Stimulated activated CD4-positive, alpha-beta T cell treated with anti-CD3 and anti-CD28 coated beads, TNF-alpha, amount 100 ng/mL, for 48 hours (primary cell): ENCODE results near the gene NALF2.

ENCODE experiments used
- DNase-seq, 3 donors: peaks; one replicate each; pipeline ENCODE4 v3.0.0-alpha.2; 2020; ENCODE audit warnings: low read depth in 3 of 3

Gene NALF2

DNA sequence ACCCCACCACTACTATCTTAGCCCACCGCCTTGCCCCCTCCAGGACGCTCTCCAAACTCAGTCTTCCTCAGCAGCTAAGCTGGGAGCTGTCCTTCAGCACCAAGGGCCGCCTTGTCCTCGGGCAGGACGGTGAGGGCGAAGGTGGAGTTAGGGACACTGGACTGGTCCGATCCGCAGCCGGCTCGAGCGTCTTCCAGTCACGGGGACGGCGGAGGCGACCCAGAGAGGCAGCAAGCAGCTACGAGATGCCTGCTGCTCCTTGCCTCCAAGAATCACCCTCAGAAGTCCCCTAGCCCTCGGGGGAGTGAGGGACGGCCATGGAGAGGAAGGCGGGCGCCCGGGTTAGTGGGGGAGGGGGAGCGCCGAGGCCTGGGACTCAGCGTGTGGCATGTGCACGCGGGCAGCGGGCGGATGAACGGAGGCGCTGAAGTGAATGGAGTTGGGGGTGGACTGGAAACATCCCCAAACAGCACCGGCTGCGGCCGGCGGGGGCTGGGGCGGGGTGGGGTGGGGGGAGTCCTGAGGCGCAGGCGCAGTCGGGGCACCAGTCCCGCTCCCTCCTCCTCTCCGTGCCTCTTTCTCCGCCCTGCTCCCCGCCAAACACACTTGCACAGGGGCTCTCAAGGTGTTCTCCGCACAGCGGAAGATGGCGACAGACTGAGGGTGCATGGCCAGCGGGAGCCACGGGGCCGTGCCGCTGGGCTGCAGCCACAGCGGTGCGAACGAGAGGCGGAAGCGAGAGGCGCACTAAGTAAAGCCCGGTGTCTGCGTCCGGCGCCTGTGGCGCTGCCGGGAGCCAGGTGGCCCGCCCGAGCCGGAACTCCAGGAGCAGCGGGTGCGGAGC lies at the start of gene NALF2:
Gene NALF2, plus strand, starts transcription at position 545 of the 844 bp plus-strand sequence. CDS start 957 bp downstream, outside the sequence.
- peak in 1 of 3 donors; percentile 12 for DNase-seq

DNA sequence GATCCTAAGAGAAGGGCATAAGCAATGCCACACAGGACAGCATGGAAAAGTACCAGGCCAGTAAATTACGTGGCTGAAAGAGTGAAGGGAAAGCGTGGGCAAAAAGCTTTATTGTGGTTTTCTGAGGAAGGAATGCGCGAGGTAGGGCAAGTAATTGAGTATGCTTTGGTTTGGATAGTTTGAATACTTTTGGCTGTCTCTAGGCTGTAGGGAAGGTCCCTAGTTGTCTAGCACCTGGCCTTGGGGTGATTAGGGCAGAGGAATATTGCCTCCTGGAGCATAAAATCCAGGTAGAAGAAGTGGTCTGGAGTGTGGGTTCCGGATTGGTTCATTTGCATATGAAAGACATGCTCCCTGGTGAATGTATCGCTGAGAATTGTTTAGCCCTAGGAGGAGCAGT lies 46.4 kb upstream of the NALF2 start:
- DNase-seq, result no peak

DNA sequence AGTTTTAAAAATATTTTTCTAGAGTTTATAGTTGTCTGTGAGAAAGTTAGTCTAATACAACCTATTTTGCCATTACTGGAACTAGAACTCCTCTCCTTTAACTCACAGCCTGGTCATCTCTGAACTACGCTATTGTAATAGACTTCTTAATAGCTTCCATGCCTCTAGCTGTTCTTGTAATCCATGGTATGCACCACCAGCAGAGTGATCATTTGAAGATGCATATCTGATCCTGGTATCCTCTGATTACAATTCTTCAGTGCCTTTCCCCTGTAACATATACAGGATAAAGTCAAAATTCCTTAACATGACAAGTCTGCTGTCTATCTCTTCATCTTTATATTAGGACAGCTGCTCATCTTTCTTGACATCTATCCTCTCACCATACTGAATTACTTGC lies 37.6 kb upstream of the NALF2 start:
- DNase-seq, result no peak

DNA sequence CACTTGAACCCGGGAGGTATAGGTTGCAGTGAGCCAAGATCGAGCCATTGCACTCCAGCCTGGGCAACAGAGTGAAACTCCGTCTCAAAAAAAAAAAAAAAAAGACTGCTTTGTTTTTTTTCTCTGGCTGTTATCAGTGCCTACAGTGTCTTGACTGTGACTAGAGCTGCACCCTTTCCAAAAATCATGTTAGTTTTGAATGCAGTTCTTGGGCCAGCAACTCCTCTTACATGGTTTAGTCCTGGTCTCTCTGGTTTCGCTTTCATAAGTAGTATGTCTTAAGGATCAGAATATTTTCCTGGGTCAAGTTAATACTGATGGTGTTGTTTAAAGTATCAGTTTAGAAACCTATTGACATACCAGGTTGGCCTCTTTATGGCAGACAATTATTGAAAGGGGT lies 34.2 kb upstream of the NALF2 start:
- no peak for DNase-seq

DNA sequence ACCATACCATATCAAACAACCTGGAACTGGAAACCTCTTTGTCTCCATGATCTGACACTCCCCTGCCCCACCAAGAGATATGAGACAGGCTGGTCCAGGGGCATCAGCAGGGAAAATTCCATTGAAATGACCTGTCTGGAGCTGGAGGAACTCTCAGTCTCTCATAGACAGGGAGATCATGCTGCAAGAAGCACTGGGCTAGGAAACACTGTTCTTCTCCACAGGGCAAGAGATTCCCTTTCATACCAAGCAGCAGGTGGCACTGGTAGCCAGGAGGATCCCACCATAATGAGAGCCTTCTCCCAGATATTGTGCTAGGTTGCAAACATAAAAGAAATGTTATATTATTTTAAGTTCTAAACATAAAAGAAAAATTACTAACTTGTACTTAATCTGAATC lies 14.5 kb upstream of the NALF2 start:
- DNase-seq, result no peak

DNA sequence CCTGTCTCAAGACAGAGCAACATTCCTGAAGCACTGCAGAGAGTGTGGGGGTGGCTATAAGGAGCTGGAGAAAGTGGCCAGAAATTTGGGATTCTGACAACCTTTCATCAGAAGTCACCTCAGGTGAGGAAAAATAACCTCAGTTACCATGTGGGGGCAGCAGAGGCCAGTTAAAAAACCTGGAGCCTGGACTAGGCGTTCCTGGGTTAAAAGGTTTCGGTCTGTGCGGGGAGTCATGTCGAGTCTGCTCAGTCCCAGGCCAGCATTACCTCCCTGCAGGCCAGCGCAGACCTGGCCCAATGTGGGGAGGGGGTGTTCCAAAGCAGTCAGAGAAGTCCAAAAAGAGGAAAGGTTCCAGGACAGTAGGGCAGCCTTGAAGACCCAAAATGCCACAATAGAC lies 10.9 kb upstream of the NALF2 start:
- peak in 2 of 3 donors; percentile 6 to 35 for DNase-seq

DNA sequence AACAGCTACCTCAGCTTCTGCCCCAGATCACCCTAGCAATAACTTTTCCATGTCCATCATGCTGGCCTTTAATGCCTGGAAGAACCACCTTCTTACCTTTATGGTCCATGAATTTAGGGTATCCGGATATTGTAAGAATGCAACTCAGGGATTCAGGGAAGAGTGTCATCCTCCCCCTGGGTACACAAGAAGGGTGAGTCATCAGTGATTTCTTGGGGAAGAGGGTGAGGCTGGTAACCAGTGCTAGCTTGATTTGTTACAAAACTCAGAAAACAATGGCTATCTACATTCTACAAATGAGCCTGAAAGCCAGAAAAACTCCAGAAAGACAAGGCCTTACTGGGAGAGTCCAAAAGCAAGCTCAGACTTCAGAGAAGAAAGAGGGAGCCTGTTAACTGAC lies 10.4 kb upstream of the NALF2 start:
- no peak for DNase-seq

DNA sequence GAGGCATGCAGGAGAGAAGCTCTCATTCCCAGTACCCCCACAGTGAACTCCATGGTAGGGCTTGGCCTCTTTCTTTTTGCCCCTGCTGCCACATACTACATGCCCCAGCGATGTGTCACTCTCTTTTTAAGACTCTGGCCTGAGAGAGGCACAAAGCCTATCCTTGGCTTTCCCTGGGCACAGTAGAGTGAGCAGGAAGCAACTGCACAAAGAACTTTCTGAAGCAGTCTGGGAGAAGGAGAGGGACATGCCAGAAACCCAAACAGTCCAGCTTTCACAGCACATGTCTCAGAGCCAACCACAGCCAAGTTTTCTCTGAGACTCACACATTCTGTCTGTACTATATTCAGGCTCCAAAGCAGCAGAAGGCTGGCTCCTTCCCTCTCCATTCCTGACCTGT lies 7.9 kb upstream of the NALF2 start:
- DNase-seq, result no peak

DNA sequence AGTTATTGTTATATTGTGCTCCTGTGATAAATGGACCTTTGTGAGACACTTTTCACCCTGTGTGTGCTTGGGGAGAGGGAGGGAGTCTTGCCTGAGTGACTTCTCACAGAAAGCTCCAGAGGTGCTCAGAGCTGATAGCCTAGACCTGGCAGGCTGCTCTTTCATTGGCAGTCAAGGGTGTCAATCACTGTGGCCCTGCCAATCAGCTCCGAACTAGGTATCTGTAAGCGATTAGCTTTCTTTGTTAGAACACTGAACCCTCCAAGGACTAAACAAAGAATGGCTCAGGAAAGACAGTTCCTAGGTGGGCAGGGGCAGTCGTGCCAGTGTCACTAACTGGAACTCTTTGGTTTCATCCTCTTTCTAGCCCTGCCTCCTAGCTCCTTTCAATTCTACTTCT lies 2.7 kb upstream of the NALF2 start:
- no peak for DNase-seq

DNA sequence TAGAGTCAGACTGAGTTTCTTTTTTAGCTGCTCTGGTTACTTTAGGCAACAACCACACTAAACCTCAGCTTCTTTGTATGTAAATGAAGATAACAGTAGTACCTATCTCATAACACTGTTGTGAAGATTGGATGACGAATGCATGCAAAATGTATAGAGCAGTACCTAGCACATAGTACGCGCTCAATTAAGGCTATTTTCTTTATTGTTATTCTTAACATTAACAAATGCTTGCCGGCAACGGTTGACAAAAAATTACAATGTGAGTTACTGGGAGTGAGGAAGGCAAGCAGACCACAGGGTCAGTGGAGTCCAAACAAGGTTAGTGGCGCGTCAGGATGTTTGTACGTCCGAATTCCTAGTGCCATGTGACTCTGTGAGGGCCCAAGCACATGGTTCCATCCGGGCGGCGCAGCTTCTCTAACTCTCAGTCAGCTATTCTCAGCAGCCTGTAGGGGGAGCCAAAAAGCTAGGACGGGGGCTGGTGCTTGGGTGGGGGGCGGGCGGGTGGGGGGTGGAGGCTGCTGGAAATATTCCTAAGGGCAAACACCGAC lies 821 bp upstream of the NALF2 start:
- no peak for DNase-seq

DNA sequence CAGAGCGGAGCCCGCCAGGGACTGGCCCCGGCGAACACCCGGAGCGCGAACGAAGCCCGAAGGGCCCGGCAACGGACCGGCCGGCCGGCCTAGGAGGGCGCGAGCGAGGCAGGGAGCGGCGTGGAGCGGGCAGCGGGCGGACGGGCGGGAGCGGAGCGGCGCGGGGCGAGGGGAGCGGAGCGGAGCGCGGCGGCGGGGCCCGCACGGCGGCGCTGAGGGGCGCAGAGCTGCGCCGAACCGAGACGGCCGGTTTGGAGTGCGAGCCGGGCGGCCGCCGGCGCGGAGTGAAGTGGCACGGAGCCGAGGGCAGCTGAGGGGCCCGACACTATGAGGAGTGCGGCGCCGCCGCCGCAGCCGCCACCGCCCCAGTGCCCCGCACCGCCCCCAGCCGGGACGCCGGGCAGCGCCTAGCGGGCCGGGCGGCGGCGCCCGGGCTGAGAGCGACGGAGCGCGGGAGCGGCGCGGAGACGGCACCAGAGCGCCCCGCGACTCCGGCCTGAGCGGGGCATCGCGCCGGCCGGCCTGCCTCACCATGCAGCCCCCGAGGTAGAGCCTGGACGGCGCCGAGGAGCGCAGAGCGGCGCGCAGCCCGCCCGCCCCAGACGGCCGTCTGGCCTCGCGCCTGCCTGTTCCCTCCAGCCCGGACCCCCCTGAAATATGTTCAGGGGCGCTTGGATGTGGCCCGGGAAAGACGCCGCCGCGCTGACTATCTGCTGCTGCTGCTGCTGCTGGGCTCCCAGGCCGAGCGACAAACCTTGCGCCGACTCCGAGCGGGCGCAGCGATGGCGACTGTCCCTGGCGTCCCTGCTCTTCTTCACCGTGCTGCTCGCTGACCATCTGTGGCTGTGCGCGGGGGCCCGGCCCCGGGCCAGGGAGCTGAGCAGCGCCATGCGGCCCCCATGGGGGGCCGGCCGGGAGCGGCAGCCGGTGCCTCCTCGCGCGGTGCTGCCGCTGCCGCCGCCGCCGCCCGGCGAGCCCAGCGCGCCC lies 793 bp downstream of the NALF2 start:
- no peak for DNase-seq

DNA sequence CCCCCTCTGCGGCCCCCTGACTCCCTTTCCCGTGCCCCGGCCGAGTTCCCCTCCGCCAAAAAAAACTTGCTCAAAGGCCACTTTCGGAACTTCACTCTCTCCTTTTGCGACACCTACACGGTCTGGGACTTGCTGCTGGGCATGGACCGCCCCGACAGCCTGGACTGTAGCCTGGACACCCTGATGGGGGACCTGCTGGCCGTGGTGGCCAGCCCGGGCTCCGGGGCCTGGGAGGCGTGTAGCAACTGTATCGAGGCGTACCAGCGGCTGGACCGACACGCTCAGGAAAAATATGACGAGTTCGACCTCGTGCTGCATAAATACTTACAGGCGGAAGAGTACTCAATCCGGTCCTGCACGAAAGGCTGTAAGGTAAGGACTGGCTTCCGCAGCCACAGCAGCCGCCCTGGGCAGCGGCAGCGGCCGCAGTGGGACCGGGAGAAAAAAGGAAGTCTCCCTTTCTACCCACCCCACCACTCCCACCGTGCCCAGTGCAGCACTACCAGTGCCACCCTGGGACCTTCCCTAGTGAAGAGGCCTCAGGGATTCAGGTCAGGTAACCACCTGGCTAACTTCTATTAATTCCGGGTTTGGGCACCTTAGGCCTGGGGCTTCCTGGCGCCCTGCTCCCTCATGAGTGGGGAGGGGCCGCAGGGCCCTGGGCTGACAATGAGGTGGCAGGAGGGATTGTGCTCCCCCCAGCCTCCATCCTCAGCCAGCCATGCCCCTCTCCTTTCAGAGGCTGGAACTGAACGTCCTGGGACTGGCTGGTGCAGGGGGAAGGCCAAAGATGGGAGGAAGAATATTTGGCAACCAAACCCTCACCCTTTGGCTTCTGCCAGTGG lies 1.9 kb downstream of the NALF2 start:
- no peak for DNase-seq

DNA sequence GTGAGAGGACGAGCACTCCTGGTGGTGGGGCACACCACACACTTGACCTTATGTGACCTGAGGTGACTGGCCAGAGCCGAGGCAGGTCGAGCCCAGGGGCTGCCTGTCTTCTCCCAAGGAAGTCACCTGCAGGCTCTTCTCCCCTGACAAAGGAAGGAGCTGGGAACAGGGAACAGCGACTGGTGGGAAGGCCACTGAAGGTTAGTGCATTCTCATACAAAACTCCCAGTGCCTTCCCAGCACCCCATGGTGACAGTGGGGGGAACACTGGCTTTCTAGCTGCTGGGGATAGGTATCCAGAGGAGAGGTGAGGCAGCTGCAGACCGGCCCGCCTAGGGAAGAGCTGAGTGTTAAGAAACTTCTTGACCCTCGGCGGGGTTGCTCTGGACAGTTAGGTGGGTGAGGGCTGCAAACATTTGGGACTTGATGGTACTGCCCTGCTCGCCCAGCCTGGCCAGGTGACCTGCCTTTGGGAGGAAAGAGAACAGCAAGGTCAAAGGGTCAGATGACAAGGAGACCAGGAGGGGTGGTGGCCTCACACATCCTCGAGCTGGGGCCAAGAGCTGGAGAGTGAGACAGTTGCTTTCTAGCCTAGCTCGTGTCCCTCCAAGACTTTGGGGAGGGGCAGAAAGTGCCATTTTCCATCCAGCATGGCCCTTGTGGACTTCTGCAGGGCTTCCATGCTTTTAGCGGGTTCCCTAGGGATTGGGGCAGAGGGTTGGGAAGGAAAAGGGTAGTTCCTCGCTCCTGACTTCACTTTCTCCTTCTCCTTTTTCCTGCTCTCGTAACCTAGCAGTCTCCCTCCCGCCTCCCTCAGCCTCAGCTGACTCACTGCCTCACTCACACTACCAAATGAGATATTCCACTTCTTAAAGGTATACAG lies 2.7 kb downstream of the NALF2 start:
- no peak for DNase-seq

DNA sequence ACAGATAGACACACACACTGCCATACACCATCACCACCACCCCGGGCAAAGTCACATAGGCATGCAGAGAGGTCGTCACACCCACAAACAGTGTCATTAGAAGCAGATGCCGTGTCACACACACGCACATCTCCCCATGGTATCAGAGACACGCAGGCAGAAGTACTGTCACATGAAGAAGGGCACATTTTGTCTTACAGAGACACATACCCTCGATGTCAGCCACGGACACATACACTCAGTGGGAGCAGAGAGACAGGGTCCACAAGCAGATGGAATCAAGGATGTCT lies 3.3 kb downstream of the NALF2 start:
- DNase-seq, result no peak

DNA sequence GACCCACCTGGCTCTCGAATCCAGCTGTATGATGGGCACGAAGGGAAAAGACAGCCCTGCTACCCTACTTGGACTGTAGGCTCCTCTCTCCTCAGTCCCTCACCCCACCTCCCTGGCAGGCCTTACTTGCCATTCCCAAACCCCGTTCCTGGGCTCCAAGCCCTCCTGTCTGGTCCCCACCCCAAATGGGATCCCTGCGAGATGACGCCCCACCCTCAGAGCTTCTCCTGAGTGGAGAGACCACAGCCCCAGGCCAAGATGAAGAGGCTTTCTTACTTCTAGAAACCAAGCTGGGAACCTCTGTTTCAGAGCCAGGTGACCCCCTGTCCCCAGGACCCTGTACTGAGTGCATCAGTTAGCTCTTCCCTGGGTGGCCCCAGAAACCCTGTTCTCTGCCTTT lies 4.5 kb downstream of the NALF2 start:
- DNase-seq, result no peak

DNA sequence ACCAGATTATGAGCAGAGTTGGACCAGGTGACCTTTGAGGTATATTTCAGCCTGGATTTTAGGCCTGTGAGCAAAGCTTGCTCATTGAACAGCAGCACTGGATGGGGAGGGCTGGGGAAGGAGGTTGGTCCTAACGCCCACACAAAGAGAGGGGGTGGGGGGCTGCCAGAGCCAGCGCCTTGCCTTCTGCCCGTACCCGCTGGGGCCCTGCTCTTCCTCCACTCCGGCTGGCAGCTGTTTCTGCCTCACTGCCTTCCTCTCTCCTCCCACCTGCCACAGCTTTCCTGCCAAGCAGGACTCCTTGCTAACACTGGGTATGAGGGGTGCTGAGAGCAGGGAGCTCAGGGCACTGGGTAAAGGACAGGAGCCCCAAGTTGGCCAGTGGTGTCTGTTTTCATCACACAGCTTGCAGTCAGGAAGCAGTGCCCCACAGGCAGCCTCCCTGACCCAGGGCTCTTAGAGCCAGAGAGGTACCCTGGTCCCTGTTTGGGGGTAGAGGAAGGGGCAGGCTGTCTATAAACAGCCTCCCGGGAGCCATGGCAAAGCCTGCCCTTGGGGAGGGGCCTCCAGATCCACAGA lies 6.1 kb downstream of the NALF2 start:
- no peak for DNase-seq

DNA sequence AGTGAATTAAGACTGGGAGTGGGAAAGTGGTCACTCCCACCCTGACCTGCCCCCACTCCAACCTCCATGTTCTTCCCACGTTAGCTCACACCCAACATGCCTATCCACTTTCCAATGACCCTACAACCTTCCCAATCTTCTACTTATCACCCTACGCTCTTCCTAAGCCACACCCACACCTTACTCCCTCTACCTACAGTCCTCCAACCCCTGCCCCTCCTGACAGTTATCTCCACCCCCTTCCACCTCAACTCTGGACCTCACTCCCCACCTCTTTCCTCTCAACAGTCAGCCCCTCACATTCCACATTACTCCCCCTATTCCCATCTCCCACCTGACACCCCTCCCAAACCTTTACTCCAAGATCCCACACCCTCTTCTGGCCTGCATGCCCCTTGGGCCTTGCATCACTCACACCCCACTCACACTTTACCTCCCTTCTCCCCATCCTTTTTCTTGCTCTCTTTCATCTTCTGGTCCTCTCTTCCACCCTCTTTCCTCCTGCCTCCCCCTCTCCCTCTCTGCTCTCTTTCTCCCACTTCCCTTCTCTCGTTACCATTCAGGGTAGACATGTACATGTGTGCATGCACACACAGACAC lies 6.9 kb downstream of the NALF2 start:
- DNase-seq, result no peak

DNA sequence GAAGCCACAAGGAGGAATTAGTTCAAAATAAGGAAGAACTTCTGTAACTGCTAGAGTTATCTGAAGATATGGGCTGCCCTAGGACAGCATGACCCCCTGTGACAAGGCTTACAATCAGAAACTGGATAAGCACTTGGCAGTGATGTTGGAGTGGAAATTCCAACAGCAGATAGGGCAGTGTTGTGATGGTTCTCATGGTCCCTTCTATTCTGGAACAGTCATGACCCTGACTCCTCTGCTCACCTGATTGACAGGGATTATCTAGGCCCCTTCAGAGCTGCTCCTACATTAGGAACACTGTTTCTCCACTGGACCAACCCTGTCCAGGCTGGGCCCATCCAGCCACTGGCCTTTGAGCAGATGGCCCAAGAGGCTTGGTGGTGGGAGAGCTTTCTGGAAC lies 17.9 kb downstream of the NALF2 start:
- no peak for DNase-seq

DNA sequence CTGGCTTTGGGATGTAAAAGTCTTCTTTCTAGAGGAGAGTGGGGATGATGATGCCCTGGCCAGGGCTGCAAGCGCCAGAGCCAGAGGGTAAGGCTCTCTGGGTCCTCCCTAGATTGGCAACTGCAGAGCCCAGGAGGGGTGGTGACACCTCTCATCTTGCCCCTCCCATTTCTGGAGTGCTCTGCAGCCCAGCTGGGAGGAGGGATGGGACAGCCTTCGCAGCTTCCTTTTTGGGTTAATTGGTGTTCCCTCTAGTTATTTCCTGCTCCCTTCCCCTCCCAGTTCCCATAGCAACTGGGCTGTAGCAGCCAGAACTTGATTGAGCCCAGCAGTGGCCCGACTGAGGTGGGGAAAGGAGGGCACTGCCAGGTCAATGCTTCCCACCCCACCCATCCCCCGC lies 19.2 kb downstream of the NALF2 start:
- DNase-seq, result no peak

DNA sequence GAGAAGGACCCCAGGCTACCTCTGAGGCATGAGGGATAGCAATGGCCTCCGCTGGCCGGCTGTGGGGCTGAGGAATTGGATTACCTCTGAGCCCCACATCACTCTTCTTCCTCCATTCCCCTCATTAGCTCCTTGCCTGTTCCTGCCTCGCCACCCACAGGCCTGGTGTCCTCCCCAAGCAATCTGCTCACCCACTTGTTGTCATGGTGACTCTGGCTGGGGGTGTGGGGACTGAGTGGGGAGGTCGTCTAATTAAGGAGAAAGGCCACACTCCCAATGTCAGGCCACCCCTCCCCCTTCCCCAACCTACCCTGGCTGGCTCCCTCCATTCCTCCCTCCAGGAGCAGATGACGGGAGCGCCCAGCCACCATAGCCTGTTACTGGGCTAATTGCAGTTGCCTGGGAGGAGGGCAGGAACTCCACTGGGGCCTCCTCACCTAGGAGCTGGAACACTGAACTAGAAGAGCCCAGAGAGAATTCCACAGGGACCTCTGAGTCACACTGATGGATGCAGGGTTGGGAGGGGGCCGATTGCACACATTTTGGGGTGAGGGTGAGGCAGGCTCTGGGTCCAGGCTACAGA lies 20.7 kb downstream of the NALF2 start:
- no peak for DNase-seq
